PFSK-1 (cell line): ENCODE measurements around the gene BMP5.

Source experiments
- POLR2AphosphoS5 ChIP-seq: IDR thresholded peaks from 2 replicates; pipeline ENCODE4 v1.6.1; 2012; ENCODE audit warnings: low read depth, mild to moderate bottlenecking, control low read depth, low read length, moderate library complexity
- SIN3A ChIP-seq: IDR thresholded peaks from 2 replicates; pipeline ENCODE4 v1.6.1; 2012; ENCODE audit warnings: mild to moderate bottlenecking, low read length, moderate library complexity, borderline replicate concordance; ENCODE audit not compliant: insufficient read depth
- TAF1 ChIP-seq: IDR thresholded peaks from 2 replicates; pipeline ENCODE4 v1.6.1; 2012; ENCODE audit warnings: low read length, control low read depth, borderline replicate concordance; ENCODE audit not compliant: insufficient read depth
- TF ChIP-seq, protein P1 (sequence below), 2 experiments: IDR thresholded peaks; 2 replicates each; pipeline versions ENCODE4 v1.6.1 to v1.8.0; 2011 to 2012; ENCODE audit warnings: low read depth in 2 of 2, low read length in 2 of 2, control low read depth in 1 of 2, inconsistent platforms in 1 of 2, mild to moderate bottlenecking in 1 of 2, moderate library complexity in 1 of 2; ENCODE audit not compliant: insufficient read depth in 1 of 2

GRCh38 chr6:55841341-55841740, 34.0 kb downstream of the BMP5 start:
- TF ChIP-seq, protein P1, sequence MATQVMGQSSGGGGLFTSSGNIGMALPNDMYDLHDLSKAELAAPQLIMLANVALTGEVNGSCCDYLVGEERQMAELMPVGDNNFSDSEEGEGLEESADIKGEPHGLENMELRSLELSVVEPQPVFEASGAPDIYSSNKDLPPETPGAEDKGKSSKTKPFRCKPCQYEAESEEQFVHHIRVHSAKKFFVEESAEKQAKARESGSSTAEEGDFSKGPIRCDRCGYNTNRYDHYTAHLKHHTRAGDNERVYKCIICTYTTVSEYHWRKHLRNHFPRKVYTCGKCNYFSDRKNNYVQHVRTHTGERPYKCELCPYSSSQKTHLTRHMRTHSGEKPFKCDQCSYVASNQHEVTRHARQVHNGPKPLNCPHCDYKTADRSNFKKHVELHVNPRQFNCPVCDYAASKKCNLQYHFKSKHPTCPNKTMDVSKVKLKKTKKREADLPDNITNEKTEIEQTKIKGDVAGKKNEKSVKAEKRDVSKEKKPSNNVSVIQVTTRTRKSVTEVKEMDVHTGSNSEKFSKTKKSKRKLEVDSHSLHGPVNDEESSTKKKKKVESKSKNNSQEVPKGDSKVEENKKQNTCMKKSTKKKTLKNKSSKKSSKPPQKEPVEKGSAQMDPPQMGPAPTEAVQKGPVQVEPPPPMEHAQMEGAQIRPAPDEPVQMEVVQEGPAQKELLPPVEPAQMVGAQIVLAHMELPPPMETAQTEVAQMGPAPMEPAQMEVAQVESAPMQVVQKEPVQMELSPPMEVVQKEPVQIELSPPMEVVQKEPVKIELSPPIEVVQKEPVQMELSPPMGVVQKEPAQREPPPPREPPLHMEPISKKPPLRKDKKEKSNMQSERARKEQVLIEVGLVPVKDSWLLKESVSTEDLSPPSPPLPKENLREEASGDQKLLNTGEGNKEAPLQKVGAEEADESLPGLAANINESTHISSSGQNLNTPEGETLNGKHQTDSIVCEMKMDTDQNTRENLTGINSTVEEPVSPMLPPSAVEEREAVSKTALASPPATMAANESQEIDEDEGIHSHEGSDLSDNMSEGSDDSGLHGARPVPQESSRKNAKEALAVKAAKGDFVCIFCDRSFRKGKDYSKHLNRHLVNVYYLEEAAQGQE (IDR thresholded peaks at IDR 0.05; ENCODE audit: insufficient read depth in 1 of 2, low read depth in 2 of 2, low read length in 2 of 2): no peak
- no peak for TF ChIP-seq POLR2AphosphoS5
- no peak for TF ChIP-seq TAF1
- TF ChIP-seq SIN3A: no peak
